GM21526 (cell line): Measurements from ENCODE around the gene KIAA1217.

Experiments used
- ATAC-seq: cut with Tn5 transposase; IDR thresholded peaks from one replicate; pipeline ENCODE4 v1.9.1; 2021; ENCODE audit warnings: moderate library complexity; ENCODE audit not compliant: unreplicated experiment, low FRiP score

KIAA1217 gene

GRCh38 chr10:24207781-24208611 lies 942 bp upstream of the KIAA1217 start:
- ATAC-seq = no peak

- ATAC-seq = peak; percentile 39
Observed at GRCh38 chr10:24209432-24209771, 464 bp downstream of the KIAA1217 start.

DNA sequence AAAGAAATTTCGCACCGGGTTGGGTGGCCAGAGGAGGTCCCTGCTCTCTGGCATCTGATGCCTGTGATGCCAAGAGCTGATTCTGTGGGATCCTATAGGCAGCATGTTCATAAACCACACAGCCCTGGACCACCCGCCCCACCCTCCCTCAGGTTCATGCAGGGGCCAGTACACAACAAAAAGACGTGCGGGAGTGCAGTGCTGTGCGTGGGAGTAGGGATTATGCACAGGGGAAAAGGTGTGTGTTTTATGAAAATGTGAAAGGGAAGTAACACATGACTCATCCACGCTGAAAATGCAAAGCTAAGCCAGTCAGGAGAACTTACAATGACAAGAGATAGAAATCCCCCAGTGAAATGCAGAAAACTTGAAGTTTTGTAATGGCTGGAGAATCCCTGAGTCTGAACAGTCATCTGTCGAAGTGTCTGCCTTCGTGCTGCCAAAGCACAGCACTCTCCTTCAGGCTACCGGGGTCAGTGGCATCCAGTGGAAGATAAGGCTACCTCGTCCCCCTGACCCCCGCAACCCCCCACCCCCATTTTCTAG lies 1.1 kb downstream of the KIAA1217 start:
- ATAC-seq = peak; percentile 79

- no peak for ATAC-seq
Observed at GRCh38 chr10:24210501-24210900, 1.6 kb downstream of the KIAA1217 start.

GRCh38 chr10:24213266-24213665 lies 4.3 kb downstream of the KIAA1217 start:
- ATAC-seq = no peak

GRCh38 chr10:24213881-24214280 lies 4.9 kb downstream of the KIAA1217 start:
- no peak for ATAC-seq

- no peak for ATAC-seq
Observed at GRCh38 chr10:24214762-24215161, 5.8 kb downstream of the KIAA1217 start.

DNA sequence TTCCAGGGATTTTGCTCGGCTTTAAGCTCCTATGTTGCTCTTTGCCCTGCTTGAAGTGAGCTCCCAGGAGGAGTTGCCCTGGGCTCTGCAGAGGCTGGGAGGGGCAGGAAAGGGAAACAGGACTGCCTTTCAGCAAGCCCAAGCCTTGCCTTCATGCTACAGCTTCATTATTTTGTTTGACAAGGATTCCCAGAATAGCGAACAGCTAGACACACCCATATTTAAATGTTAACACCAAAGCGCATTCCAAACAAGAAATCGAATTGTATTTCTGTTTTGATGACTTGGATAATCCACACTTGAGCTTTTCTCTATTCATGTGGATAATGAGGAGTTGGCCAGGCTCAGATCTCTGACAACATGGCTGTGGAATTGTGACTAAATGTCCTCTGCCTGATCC lies 6.3 kb downstream of the KIAA1217 start:
- ATAC-seq = no peak

DNA sequence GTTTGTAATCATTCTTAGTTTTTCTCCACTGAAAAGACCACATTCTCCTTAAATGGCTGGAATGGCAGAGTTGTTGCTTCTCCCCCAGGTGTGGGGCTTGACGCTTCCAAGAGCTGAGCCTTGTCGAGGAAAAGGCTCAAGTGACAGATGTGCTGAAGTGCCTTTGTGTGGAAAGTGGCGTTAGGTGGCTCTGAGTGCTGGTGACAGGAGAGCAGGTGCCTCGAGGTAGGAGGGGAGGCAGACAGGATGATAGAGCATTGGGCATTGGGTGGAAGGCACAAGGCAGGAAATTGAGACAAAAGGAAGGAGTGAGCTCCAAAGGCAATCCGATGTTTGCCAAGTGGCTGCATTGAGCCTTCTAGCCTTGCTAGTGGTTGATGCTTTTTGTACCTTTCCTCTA lies 6.7 kb downstream of the KIAA1217 start:
- ATAC-seq = no peak

- no peak for ATAC-seq
Observed at GRCh38 chr10:24219963-24220362, 11.0 kb downstream of the KIAA1217 start.

DNA sequence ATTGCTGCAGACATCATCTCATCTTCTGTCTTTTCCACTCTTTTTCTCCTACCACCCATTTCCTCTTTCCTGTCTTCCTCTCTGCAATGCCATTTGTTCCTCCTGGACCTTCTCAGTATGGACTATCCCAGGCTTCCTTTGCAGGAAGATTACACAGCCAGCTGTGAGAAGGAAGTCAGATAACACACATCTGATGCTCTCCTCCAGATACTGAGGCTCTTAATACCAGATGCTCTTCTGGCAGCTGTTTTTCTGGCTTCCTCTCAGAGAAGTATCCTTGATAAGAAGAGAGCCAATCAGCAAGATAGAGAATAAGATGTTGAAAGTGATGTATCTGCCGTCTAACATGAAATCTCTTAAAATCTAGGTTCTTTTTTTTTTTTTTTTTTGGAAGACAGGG lies 14.4 kb downstream of the KIAA1217 start:
- no peak for ATAC-seq

GRCh38 chr10:24223953-24224352 lies 15.0 kb downstream of the KIAA1217 start:
- no peak for ATAC-seq

GRCh38 chr10:24228642-24229041 lies 19.7 kb downstream of the KIAA1217 start:
- ATAC-seq = no peak

- no peak for ATAC-seq
Observed at GRCh38 chr10:24229909-24230308, 21.0 kb downstream of the KIAA1217 start.

- no peak for ATAC-seq
Observed at GRCh38 chr10:24231200-24231599, 22.3 kb downstream of the KIAA1217 start.

DNA sequence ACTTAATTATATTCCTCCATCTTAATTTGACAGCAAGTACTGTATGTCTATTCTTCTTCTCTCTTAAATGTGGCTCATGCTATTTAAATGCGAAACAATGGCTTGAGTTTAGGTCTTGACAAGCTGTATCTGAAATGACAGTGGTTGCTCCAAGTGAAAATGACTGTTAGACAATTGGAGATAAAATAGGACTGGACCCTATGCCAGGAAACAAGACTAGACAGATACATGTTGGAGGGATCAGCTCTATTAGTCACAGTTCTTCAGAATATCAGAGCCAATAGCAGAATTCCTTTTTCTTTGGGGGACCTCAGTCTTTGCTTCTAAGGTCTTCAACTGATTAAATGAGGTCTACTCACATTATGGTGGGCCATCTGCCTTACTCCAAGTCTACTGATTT lies 25.8 kb downstream of the KIAA1217 start:
- ATAC-seq = no peak

DNA sequence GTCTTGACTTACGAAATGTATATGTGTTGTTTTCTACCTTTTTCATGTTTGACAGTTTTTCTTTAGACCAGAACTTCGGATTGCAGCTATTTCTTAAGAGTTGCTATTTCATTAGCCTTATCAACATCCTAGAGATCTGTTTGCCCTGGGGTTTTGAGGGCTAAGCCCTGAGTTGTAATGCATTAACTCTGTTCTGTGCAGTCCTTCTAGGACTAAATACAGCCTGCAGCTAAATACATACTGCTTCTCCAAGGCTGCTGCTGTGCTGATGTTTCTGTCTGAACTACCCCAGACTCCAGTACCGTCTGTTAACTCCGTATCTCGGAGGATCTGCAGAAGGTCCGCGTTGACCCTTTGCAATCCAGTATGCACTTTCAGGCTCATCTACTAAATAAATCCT lies 26.5 kb downstream of the KIAA1217 start:
- ATAC-seq = no peak

DNA sequence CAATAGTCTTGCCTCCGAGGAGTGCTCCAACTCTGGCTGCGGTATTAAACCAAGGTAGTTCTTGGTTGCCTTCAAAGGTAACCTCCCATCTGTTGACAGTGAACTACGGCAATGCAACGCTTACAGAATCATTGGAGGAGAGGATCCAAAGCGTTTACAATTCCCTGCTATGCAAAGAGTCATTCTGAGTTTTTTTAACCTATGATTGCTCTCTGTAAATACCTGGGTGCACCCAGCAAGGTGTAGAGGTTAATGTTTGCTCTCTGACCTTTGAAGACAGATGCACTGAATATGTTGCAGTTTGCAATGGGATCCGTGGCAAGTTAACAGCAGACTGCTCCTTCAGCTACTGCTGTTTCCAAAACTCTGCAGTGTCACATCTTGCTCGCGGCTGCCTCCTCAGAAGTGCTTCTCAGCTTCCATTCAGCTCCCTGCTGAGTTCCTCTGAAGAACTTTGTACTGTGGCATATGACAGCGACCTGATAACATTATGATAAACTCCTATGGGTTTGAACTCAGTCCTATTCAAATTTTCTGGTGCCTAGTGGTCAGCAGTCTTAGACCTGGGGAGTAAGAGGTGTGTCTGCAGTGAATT lies 29.0 kb downstream of the KIAA1217 start:
- ATAC-seq = no peak

- no peak for ATAC-seq
Observed at GRCh38 chr10:24238519-24239247, 29.7 kb downstream of the KIAA1217 start.

GRCh38 chr10:24239289-24240040 lies 30.5 kb downstream of the KIAA1217 start:
- no peak for ATAC-seq
